Uterus (tissue), 4 donors: ENCODE results near the gene ATP1B3. TPM values are rescaled to one million over a fixed set of nuclear protein-coding genes. Genes with fewer than 3 reads are reported as not detected.

Experiments
- DNase-seq, 2 donors: peaks; one replicate each; pipeline ENCODE4 v3.0.0-alpha.2; 2019 to 2020
- H3K27ac ChIP-seq, 2 donors: fragments of 200-600 bp; sonication (generic); 1 replicate in 1 of 2; 2 replicates in 1 of 2; pipeline ENCODE4 v1.5.1; 2016 to 2018
- H3K27me3 ChIP-seq, 2 donors: fragments of 200-600 bp; sonication (generic); one replicate each; pipeline ENCODE4 v1.5.1; 2018 to 2019; ENCODE audit warnings: control low read depth in 1 of 2
- H3K36me3 ChIP-seq, 2 donors: fragments of 200-600 bp; sonication (generic); one replicate each; pipeline ENCODE4 v1.5.1; 2019; ENCODE audit warnings: control low read depth in 1 of 2
- H3K4me1 ChIP-seq, 2 donors: fragments of 200-600 bp; sonication (generic); one replicate each; pipeline ENCODE4 v1.5.1; 2018 to 2019; ENCODE audit warnings: control low read depth in 1 of 2
- H3K4me3 ChIP-seq, 2 donors: fragments of 200-600 bp; sonication (generic); 1 replicate in 1 of 2; 2 replicates in 1 of 2; pipeline ENCODE4 v1.5.1; 2018 to 2019; ENCODE audit warnings: mild to moderate bottlenecking in 1 of 2
- H3K9me3 ChIP-seq, 2 donors: fragments of 200-600 bp; sonication (generic); one replicate each; pipeline ENCODE4 v1.5.1; 2019; ENCODE audit warnings: control low read depth in 1 of 2
- POLR2A ChIP-seq, 2 donors: fragments of 450-650 bp; IDR thresholded peaks; one replicate each; pipeline ENCODE4 v1.6.1; 2016; ENCODE audit warnings: antibody characterized with exemption in 2 of 2, mild to moderate bottlenecking in 1 of 2, moderate library complexity in 1 of 2
- intact Hi-C: fragments of 100-400 bp; cut with DNase I; formaldehyde crosslinking; loops from one replicate; pipeline ENCODE4 v1.15.1; 2023; ENCODE audit warnings: low total_unique reads
- total RNA-seq, 4 donors: library from RNA; depleted of rRNA in 3 of 4; stranded (reverse); fragments of >200 nt in 3 of 4; gene quantifications; one replicate each; pipeline versions ENCODE4 v1.1.0 to v1.2.4, GENCODE V29; 2014 to 2023
- TF ChIP-seq, protein P1 (sequence below), 4 experiments: fragments of 200-600 bp in 2 of 4; fragments of 450-650 bp in 2 of 4; sonication (generic) in 2 of 4; IDR thresholded peaks; one replicate each; pipeline ENCODE4 v1.5.1; 2016 to 2019; ENCODE audit warnings: antibody characterized with exemption in 4 of 4, mild to moderate bottlenecking in 2 of 4, moderate library complexity in 1 of 4
- donor health status: DM: yes; HTN: yes; CAD: no.

ATP1B3 gene
- total RNA-seq, 4 donors from 2014 or later, result 33.3 to 98.4 (median 40.3) TPM

DNA sequence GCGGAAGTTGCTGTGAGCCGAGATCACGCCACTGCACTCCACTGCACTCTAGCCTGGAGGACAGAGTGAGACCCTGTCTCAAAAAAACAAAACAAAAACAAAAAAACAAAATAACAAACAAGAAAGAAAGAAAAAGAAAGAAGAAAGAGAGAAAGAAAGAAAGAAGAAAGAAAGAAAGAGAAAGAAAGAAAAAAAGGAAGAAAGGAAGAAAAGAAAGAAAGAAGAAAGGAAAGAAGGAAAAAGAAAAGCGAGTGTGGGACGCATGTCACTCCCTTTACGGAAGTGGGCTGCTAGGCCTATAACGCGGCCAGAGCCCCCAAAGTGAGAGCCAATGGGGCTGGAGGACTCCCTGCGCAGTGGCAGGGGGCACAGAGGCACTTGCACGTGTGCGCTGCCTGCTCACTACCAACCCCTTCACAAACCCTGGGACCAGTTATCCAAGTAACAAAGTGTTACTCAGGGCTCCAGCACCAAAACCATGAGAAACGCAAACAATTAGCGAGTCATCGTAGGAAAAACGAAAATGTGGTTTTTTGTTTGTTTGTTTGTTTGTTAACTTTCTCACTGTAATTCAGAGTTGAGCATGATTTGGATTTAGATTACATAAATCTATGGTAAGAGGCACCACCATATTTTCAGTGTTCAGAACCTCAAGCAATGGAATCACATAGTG is 40.8 kb upstream of the ATP1B3 start:
- Histone ChIP-seq H3K9me3 (no peaks in the 10 kb centered on the region), H3K4me3 (no peak overlapping the region), H3K4me1 (no peaks in the 10 kb centered on the region), H3K27ac (no peak overlapping the region), H3K36me3 (no peaks in the 10 kb centered on the region), H3K27me3 (no peaks in the 10 kb centered on the region)
- TF ChIP-seq POLR2A (IDR thresholded peaks at IDR 0.05), result no peak
- TF ChIP-seq, protein P1, sequence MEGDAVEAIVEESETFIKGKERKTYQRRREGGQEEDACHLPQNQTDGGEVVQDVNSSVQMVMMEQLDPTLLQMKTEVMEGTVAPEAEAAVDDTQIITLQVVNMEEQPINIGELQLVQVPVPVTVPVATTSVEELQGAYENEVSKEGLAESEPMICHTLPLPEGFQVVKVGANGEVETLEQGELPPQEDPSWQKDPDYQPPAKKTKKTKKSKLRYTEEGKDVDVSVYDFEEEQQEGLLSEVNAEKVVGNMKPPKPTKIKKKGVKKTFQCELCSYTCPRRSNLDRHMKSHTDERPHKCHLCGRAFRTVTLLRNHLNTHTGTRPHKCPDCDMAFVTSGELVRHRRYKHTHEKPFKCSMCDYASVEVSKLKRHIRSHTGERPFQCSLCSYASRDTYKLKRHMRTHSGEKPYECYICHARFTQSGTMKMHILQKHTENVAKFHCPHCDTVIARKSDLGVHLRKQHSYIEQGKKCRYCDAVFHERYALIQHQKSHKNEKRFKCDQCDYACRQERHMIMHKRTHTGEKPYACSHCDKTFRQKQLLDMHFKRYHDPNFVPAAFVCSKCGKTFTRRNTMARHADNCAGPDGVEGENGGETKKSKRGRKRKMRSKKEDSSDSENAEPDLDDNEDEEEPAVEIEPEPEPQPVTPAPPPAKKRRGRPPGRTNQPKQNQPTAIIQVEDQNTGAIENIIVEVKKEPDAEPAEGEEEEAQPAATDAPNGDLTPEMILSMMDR (IDR thresholded peaks at IDR 0.05), result no peak
- intact Hi-C loops, result no loop called here
- no peak for DNase-seq

DNA sequence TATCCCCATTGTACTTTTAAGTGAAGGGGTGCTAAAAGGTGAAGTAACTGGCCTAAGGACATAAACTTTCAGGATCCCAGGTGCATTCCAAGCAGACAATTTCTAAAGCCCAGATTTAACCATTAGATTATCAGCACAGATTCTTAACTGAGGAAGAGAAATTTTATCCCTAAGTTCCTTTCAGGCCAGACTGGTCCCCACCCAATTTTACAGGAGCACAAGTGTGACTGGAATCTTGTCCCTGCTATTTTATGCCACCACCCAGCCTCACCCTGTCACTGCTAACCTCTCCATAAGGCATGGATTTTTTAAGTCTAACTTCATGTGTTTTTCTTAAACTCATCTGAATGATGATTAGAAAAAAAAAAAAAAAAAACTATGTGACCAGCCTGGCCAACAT is 37.1 kb upstream of the ATP1B3 start:
- Histone ChIP-seq H3K27ac (no peak overlapping the region), H3K27me3 (no peaks in the 10 kb centered on the region), H3K9me3 (no peaks in the 10 kb centered on the region), H3K4me1 (no peaks in the 10 kb centered on the region), H3K4me3 (no peak overlapping the region), H3K36me3 (no peaks in the 10 kb centered on the region)
- DNase-seq, result no peak
- TF ChIP-seq, protein P1 (IDR thresholded peaks at IDR 0.05), result no peak
- no peak for TF ChIP-seq POLR2A (IDR thresholded peaks at IDR 0.05)
- intact Hi-C loops, result no loop called here

- no peaks in the 10 kb centered on the region for H3K36me3 ChIP-seq
- no peak overlapping the region for H3K27ac ChIP-seq
- no peaks in the 10 kb centered on the region for H3K9me3 ChIP-seq
- no peaks in the 10 kb centered on the region for H3K27me3 ChIP-seq
- H3K4me1 ChIP-seq, result no peaks in the 10 kb centered on the region
- DNase-seq, result no peak
- TF ChIP-seq POLR2A (IDR thresholded peaks at IDR 0.05), result no peak
- TF ChIP-seq, protein P1 (IDR thresholded peaks at IDR 0.05), result no peak
- intact Hi-C loops, result no loop called here
- H3K4me3 ChIP-seq, result no peak overlapping the region
These were observed 35.5 kb upstream of the ATP1B3 start for GRCh38 chr3:141840737-141841544.

DNA sequence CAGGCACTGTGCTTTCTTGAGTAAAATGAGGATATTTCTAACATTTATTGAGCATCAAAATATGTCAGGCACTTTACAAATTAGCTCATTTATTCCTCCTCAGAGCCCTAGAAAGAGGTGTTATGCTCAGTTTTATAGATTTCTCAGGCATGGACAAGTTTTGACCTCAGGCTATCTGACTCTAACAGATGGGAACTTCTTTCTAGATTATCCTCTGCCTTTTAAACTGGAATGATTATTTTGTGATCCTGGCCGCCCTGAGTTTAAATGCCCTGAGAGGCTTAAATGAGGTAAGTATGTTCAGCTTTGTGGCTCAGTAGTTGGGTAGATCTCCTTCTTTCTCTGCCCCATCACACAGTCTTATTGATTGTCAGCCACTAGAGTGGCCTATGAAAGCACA is 32.3 kb upstream of the ATP1B3 start:
- TF ChIP-seq POLR2A (IDR thresholded peaks at IDR 0.05), result no peak
- Histone ChIP-seq H3K27me3 (no peaks in the 10 kb centered on the region), H3K36me3 (no peaks in the 10 kb centered on the region), H3K27ac (no peak overlapping the region), H3K4me3 (no peak overlapping the region), H3K4me1 (no peaks in the 10 kb centered on the region), H3K9me3 (no peaks in the 10 kb centered on the region)
- DNase-seq, result no peak
- intact Hi-C loops, result no loop called here

DNA sequence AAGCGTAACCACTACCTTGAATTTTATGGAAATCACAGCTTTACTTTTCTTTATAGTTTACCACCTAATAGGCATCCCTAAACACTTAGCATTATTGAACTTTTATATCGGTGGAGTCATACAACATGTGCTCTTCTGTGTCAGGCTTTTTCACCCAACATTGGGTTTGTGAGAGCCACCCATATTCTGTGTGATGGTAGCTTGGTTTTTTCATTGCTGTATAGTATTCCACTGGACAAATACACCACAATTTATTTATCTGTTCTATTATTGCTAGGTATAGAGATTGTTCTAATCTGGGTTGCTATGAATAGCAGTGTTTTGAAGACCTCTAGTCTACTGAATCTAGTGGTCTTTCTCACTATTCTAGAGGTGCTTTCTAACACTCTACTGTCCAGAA is 31.6 kb upstream of the ATP1B3 start:
- no peaks in the 10 kb centered on the region for H3K36me3 ChIP-seq
- no peaks in the 10 kb centered on the region for H3K9me3 ChIP-seq
- intact Hi-C loops, result no loop called here
- no peaks in the 10 kb centered on the region for H3K4me1 ChIP-seq
- TF ChIP-seq, protein P1 (IDR thresholded peaks at IDR 0.05), result no peak
- TF ChIP-seq POLR2A (IDR thresholded peaks at IDR 0.05), result no peak
- DNase-seq, result no peak
- H3K27ac ChIP-seq, result no peak overlapping the region
- no peaks in the 10 kb centered on the region for H3K27me3 ChIP-seq
- H3K4me3 ChIP-seq, result no peak overlapping the region
